Spinal cord (tissue), 10 donors: ENCODE results near the gene HAPSTR1. TPM values are rescaled to one million over a fixed set of nuclear protein-coding genes. Genes with fewer than 3 reads are reported as not detected.

Experiments used
- DNase-seq, 6 donors: peaks; one replicate each; pipeline versions ENCODE4 v3.0.0 to v3.0.0-alpha.2; 2013 to 2015; ENCODE audit warnings: low spot score in 6 of 6, low read depth in 4 of 6
- H3K27ac ChIP-seq: one replicate; pipeline ENCODE4 v1.5.1; 2013; ENCODE audit warnings: low read depth, low read length, control low read depth
- H3K27me3 ChIP-seq: one replicate; pipeline ENCODE4 v1.6.1; 2013; ENCODE audit warnings: low read length; ENCODE audit not compliant: control insufficient read depth, insufficient read depth
- H3K36me3 ChIP-seq: one replicate; pipeline ENCODE4 v1.6.1; 2013; ENCODE audit warnings: low read length; ENCODE audit not compliant: control insufficient read depth, insufficient read depth
- H3K4me1 ChIP-seq: one replicate; pipeline ENCODE4 v1.6.1; 2013; ENCODE audit warnings: low read length; ENCODE audit not compliant: control insufficient read depth, insufficient read depth
- H3K4me3 ChIP-seq: one replicate; pipeline ENCODE4 v1.5.1; 2013; ENCODE audit warnings: low read depth, low read length, control low read depth
- H3K9me3 ChIP-seq: one replicate; pipeline ENCODE4 v1.6.1; 2013; ENCODE audit warnings: low read length; ENCODE audit not compliant: control insufficient read depth, insufficient read depth
- WGBS: methylation state at CpG from one replicate; pipeline ENCODE4 v1.1.5; 2013; ENCODE audit warnings: missing lambda C conversion rate; ENCODE audit not compliant: insufficient coverage; 5-methylcytosine and 5-hydroxymethylcytosine counted together
- polyA plus RNA-seq, 2 donors: library from polyadenylated mRNA; unstranded; fragments of 120-200 nt; gene quantifications; one replicate each; pipeline ENCODE4 v1.2.1, GENCODE V29; 2013; ENCODE audit not compliant: insufficient read length in 2 of 2
- total RNA-seq, 2 donors: library from RNA; depleted of rRNA in 1 of 2; stranded (reverse); fragments of 120-200 nt in 1 of 2; fragments of >200 nt in 1 of 2; gene quantifications; one replicate each; pipeline versions ENCODE4 v1.2.3 to v1.2.4, GENCODE V29; 2013 to 2014
- donor health status: healthy.

HAPSTR1 gene
- total and polyA plus RNA-seq, 4 donors: 43.9 to 87.0 (median 59.3) TPM

DNA sequence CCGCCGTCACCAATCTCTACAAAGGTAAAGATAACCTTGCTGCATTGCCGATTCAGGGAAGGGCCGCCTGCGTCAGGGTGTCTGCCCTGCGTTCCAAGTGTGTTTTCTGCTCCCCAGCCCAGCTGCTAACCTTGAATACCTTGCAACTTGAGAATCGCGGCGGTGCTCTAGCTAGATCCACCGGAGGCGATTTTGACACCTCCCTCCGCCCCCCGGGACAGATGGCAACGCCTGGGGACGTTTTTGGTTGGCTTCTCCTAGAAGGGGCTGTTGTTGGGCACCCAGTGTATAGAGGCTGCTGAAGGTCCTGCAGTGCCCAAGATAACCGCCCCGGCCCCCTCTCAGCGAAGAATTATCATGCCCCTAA, 1.5 kb downstream of the HAPSTR1 start:
- H3K9me3 ChIP-seq: no peaks in the 10 kb centered on the region
- peak overlapping the region; percentile 77 for H3K4me3 ChIP-seq
- peak overlapping the region; percentile 76 for H3K27ac ChIP-seq
- H3K27me3 ChIP-seq: no peaks in the 10 kb centered on the region
- whole genome bisulfite sequencing: 0% methylated on average over 15 of the region's 18 CpGs
- peak in 2 of 6 donors; percentile 9 to 47 for DNase-seq
- peaks cover 15% of the 10 kb centered on the region for H3K36me3 ChIP-seq
- peaks cover 24% of the 10 kb centered on the region for H3K4me1 ChIP-seq

DNA sequence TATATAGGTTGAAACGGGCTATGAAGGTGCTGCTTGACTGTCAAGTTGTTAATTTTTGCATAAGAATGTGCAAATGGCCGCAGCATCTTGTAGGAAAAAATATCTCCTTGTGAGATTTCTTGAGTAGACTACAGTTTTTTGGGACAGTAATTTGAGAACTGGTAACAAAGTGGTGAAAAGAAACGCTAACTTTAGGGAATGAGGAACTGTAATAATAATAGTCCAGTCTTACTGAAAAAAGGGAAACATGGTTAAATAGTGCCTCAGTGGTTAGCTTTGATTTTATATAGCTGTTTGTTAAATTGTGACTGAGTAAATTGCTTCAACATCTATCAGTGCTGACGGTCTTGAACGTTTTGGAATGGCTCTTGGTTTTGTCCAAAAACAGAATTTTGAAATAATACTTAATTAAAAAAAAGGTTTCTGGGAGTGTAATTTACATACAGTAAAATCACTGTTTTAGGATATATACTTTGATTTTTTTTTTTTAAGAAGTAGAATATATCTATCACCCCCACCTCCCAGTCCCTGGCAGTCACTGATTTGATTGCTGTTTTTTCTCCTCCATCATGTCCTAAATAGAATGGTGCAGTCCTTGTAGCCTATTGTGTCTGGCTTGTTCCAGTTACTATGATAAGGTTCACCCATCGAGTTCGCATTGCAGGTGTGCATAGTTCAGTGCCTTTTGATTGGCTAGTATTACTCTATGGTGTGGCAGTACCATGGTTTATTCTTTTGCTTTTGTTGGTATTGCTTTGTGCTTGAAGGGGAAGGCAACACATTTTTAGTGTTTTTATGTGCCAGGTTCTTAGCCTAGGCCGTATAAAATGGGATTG, 2.8 kb downstream of the HAPSTR1 start:
- Histone ChIP-seq H3K36me3 (peaks cover 19% of the 10 kb centered on the region), H3K9me3 (no peaks in the 10 kb centered on the region), H3K4me3 (peak overlapping the region; percentile 77), H3K4me1 (peaks cover 27% of the 10 kb centered on the region), H3K27ac (no peak overlapping the region), H3K27me3 (no peaks in the 10 kb centered on the region)
- 29% methylated on average over 5 of the region's 8 CpGs for WGBS
- DNase-seq: peak in 1 of 6 donors; percentile 30

DNA sequence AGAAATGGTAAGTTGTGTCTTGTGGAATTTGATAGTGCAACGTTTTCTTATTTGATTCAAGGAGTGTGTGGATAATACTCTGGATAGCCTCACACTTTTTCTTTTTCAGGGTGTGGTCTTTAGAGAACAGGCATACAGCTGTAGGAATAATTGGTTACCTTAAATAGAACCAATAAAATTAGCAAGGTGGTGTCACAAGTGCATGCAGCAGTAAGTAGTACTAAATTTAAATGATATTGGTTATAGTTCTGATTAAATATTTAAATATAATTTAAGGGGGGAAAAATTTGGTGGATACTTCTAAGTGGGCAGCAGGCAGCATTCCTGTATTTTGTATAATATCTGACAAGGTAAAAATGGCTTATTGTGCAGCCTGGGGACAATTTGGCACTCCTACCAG, 3.7 kb downstream of the HAPSTR1 start:
- peaks cover 23% of the 10 kb centered on the region for H3K4me1 ChIP-seq

GRCh38 chr16:9095656-9096397, 4.4 kb downstream of the HAPSTR1 start:
- H3K9me3 ChIP-seq: no peaks in the 10 kb centered on the region
- no peak overlapping the region for H3K27ac ChIP-seq
- 80% methylated on average over 1 of the region's 1 CpG for WGBS
- DNase-seq: no peak
- H3K4me1 ChIP-seq: peaks cover 21% of the 10 kb centered on the region
- peaks cover 19% of the 10 kb centered on the region for H3K36me3 ChIP-seq
- H3K27me3 ChIP-seq: no peaks in the 10 kb centered on the region
- H3K4me3 ChIP-seq: no peak overlapping the region

More for the DNA sequence above, 3.7 kb downstream of the HAPSTR1 start:
- Histone ChIP-seq H3K27me3 (no peaks in the 10 kb centered on the region), H3K36me3 (peaks cover 19% of the 10 kb centered on the region), H3K27ac (no peak overlapping the region), H3K4me3 (no peak overlapping the region), H3K9me3 (no peaks in the 10 kb centered on the region)
- DNase-seq: no peak
- WGBS: no CpG with 5 or more reads among the region's 1 CpG

DNA sequence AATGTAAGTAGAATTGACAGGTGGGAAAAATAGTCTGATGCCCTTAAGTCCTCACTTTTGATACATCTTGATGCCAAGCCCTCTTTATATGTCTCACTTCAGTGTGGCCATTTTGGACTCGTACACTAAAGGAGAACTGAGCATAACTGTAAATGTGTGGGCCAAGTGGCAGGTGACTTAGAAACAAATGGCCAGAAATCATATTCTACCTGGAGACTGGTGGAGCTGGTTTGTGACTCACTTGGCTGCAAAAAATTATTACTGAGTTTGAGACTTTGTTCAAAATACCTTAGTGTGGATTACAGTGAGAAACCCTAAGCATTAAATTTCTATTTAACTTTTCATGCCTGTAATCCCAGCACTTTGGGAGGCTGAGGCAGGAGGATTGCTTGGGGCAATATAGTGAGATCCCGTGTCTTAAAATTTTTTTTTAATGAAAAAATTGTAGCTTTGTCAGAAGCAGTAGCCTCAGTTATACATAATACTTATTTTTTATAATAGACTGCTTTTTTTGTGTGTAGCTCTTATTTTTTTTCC, 5.0 kb downstream of the HAPSTR1 start:
- Histone ChIP-seq H3K9me3 (no peaks in the 10 kb centered on the region), H3K36me3 (peaks cover 19% of the 10 kb centered on the region), H3K27me3 (no peaks in the 10 kb centered on the region), H3K4me1 (peaks cover 19% of the 10 kb centered on the region), H3K27ac (no peak overlapping the region), H3K4me3 (no peak overlapping the region)
- WGBS: no CpG with 5 or more reads among the region's 2 CpGs
- DNase-seq: no peak

- no peaks in the 10 kb centered on the region for H3K27me3 ChIP-seq
- peak in 1 of 6 donors; percentile 11 for DNase-seq
- WGBS: 87% methylated on average over 6 of the region's 10 CpGs
- H3K27ac ChIP-seq: no peak overlapping the region
- H3K4me3 ChIP-seq: no peak overlapping the region
- peaks cover 19% of the 10 kb centered on the region for H3K36me3 ChIP-seq
- H3K9me3 ChIP-seq: no peaks in the 10 kb centered on the region
- H3K4me1 ChIP-seq: peaks cover 23% of the 10 kb centered on the region
Measured at GRCh38 chr16:9097266-9098219, 6.1 kb downstream of the HAPSTR1 start.

- H3K27me3 ChIP-seq: no peaks in the 10 kb centered on the region
- no peak overlapping the region for H3K27ac ChIP-seq
- peaks cover 18% of the 10 kb centered on the region for H3K4me1 ChIP-seq
- DNase-seq: no peak
- H3K4me3 ChIP-seq: no peak overlapping the region
- H3K9me3 ChIP-seq: no peaks in the 10 kb centered on the region
- peaks cover 17% of the 10 kb centered on the region for H3K36me3 ChIP-seq
- 73% methylated on average over 1 of the region's 4 CpGs for WGBS
Measured at GRCh38 chr16:9098377-9099090, 7.1 kb downstream of the HAPSTR1 start.

GRCh38 chr16:9099131-9099625, 7.7 kb downstream of the HAPSTR1 start:
- DNase-seq: no peak
- Histone ChIP-seq H3K27me3 (no peaks in the 10 kb centered on the region), H3K4me3 (no peak overlapping the region)

More at GRCh38 chr16:9099131-9099625, 7.7 kb downstream of the HAPSTR1 start:
- H3K27ac ChIP-seq: no peak overlapping the region
- H3K9me3 ChIP-seq: no peaks in the 10 kb centered on the region
- WGBS: 93% methylated on average over 2 of the region's 5 CpGs
- H3K4me1 ChIP-seq: peaks cover 18% of the 10 kb centered on the region
- peaks cover 23% of the 10 kb centered on the region for H3K36me3 ChIP-seq
